Panc1 (cell line): ENCODE data around the gene ERMAP. TPM values are rescaled to one million over a fixed set of nuclear protein-coding genes. Genes with fewer than 3 reads are reported as not detected.

ENCODE experiments used
- ATAC-seq: fragments of 200-7000 bp; cut with Tn5 transposase; 2 replicates; pipeline ENCODE4 v1.9.1; 2020; ENCODE audit warnings: mild to moderate bottlenecking, moderate library complexity
- BruUV-seq: library from RNA; stranded (reverse); fragments of 400-500 nt; replicated peaks from 2 replicates; lab custom pipeline; 2021; lab: Mats Ljungman, UMichigan
- CTCF ChIA-PET: fragments of 300-600 bp; sonication (Branson Sonifier 250); formaldehyde crosslinking; loops from one replicate; lab custom pipeline; 2022; ENCODE audit warnings: antibody characterized with exemption; lab: Charles Lee
- POLR2A ChIA-PET: fragments of 300-600 bp; sonication (Branson Sonifier 250); formaldehyde crosslinking; loops from one replicate; lab custom pipeline; 2022; ENCODE audit warnings: antibody characterized with exemption; lab: Charles Lee
- DNase-seq: peaks from one replicate; pipeline ENCODE4 v3.0.0-alpha.2; 2010; ENCODE audit warnings: low read depth, low spot score
- H3K27ac ChIP-seq: 2 replicates; pipeline ENCODE4 v1.5.1; 2011; ENCODE audit warnings: mild to moderate bottlenecking, low read length, inconsistent platforms
- H3K27me3 ChIP-seq: fragments of 200-500 bp; sonication (Bioruptor generic); 2 replicates; pipeline ENCODE4 v1.6.0; 2014; ENCODE audit warnings: low read length, inconsistent platforms; ENCODE audit not compliant: control insufficient read depth, insufficient read depth
- H3K36me3 ChIP-seq: fragments of 200-500 bp; sonication (Bioruptor generic); 2 replicates; pipeline ENCODE4 v1.5.1; 2014; ENCODE audit warnings: inconsistent platforms, mild to moderate bottlenecking, low read length, moderate library complexity; ENCODE audit not compliant: control insufficient read depth, insufficient read depth
- H3K4me1 ChIP-seq: 2 replicates; pipeline ENCODE4 v1.5.1; 2011; ENCODE audit warnings: inconsistent platforms, mild to moderate bottlenecking, low read length, moderate library complexity; ENCODE audit not compliant: control insufficient read depth, insufficient read depth
- H3K4me3 ChIP-seq, 2 experiments: 2 replicates each; pipeline ENCODE4 v1.5.1; 2011 to 2012; ENCODE audit warnings: low read depth in 2 of 2, low read length in 2 of 2, mild to moderate bottlenecking in 2 of 2, inconsistent platforms in 1 of 2, moderate library complexity in 1 of 2
- H3K9me3 ChIP-seq: fragments of 200-500 bp; sonication (Bioruptor generic); 2 replicates; pipeline ENCODE4 v1.5.1; 2014; ENCODE audit warnings: low read depth, mild to moderate bottlenecking, inconsistent platforms, low read length, moderate library complexity; ENCODE audit not compliant: control insufficient read depth, insufficient read depth
- CTCF ChIP-seq: fragments of 450-650 bp; IDR thresholded peaks from 2 replicates; pipeline ENCODE4 v1.5.1; 2017; ENCODE audit warnings: mild to moderate bottlenecking
- POLR2AphosphoS5 ChIP-seq: IDR thresholded peaks from 2 replicates; pipeline ENCODE4 v1.6.1; 2012; ENCODE audit warnings: mild to moderate bottlenecking, low read depth, low read length, moderate library complexity
- REST ChIP-seq, 2 experiments: IDR thresholded peaks; 2 replicates each; pipeline ENCODE4 v1.6.1; 2011 to 2012; ENCODE audit warnings: low read depth in 2 of 2, control low read depth in 1 of 2, low read length in 1 of 2, mild to moderate bottlenecking in 1 of 2, moderate library complexity in 1 of 2; ENCODE audit not compliant: insufficient read depth in 1 of 2
- SIN3A ChIP-seq: IDR thresholded peaks from 2 replicates; pipeline ENCODE4 v1.6.1; 2012; ENCODE audit warnings: low read depth, mild to moderate bottlenecking, low read length, moderate library complexity, borderline replicate concordance; ENCODE audit not compliant: insufficient read depth
- TCF7L2 ChIP-seq: IDR thresholded peaks from 2 replicates; pipeline ENCODE4 v1.6.1; 2011; ENCODE audit warnings: mild to moderate bottlenecking, low read depth, low read length, inconsistent platforms
- in situ Hi-C: cut with HindIII; loops from 2 replicates; pipeline ENCODE4 v1.10.0; 2016; ENCODE audit warnings: low sequenced_read_pairs, low pct_unique_long_range_greater_than_20kb
- intact Hi-C: fragments of 100-400 bp; cut with micrococcal nuclease; formaldehyde crosslinking; loops from one replicate; pipeline ENCODE4 v1.10.0; 2022; ENCODE audit not compliant: unreplicated experiment
- total RNA-seq: library from RNA; stranded (reverse); gene quantifications from one replicate; pipeline ENCODE4 v1.2.1, GENCODE V29; 2021; ENCODE audit not compliant: unreplicated experiment

ERMAP gene
- total RNA-seq, 1 experiment from 2014 or later = 15.3 TPM

GRCh38 chr1:42837709-42838108 lies 20.8 kb downstream of the ERMAP start:
- intact Hi-C loops = no loop called here
- POLR2A ChIA-PET = interaction anchor here (0.5 kb wide), 1 partner anchor 33 kb away, joined by 5 read pairs; no protein-coding TSS in a partner anchor
- in situ Hi-C loops = no loop called here
- DNase-seq (no peak), ATAC-seq (no peak)
- Histone ChIP-seq H3K4me3 (no peak overlapping the region), H3K4me1 (no peaks in the 10 kb centered on the region), H3K36me3 (no peaks in the 10 kb centered on the region), H3K27me3 (no peaks in the 10 kb centered on the region), H3K27ac (no peak overlapping the region), H3K9me3 (no peaks in the 10 kb centered on the region)
- no TSS peak for BruUV-seq
- CTCF ChIA-PET = no interaction called here
- TF ChIP-seq REST (IDR thresholded peaks at IDR 0.05; ENCODE audit: insufficient read depth in 1 of 2, low read depth in 2 of 2, low read length in 1 of 2) (no peak), SIN3A (no peak)

DNA sequence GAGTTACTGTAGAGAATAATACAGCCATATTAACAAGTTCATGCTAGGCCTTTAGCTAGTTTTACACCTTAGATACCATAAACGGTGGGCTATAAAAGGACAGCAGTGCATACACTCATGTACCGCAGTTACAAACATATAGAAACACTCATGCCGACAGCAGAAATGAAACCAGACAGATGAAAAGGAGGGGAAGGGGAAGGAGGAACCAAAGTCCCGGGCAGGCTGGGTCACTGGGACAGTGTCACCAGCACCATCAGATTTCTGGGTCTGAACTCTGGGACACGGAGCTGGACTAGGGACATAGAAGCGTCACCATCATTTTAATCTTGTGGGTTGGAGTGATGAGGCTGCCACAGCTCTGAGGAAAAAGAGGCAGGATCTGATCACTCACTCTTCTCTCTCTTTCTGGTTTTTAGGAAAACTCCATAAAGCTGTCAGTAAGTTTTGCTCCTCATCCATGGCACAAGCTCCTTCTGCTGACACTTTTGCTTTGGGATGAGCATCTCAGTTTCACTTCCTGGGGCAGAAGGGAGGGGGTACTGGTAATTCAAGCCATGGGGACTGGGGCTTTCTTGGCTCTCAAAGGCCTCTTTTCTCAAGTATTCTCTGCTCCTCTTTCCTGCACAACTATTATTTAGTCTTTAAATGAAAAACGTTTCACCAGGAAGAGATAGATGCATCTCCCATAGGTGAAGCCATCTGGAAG lies 21.7 kb downstream of the ERMAP start:
- H3K9me3 ChIP-seq = no peaks in the 10 kb centered on the region
- no peaks in the 10 kb centered on the region for H3K27me3 ChIP-seq
- H3K4me3 ChIP-seq = no peak overlapping the region
- intact Hi-C loops = no loop called here
- H3K27ac ChIP-seq = no peak overlapping the region
- ATAC-seq (no peak), DNase-seq (no peak)
- H3K36me3 ChIP-seq = no peaks in the 10 kb centered on the region
- no TSS peak for BruUV-seq
- TF ChIP-seq CTCF (no peak), REST (IDR thresholded peaks at IDR 0.05; ENCODE audit: insufficient read depth in 1 of 2, low read depth in 2 of 2, low read length in 1 of 2) (no peak), POLR2AphosphoS5 (no peak), SIN3A (no peak), TCF7L2 (no peak)
- CTCF ChIA-PET = no interaction called here
- H3K4me1 ChIP-seq = no peaks in the 10 kb centered on the region
- POLR2A ChIA-PET = no interaction called here
- in situ Hi-C loops = no loop called here
